Smooth muscle cell (in vitro differentiated cells): ENCODE measurements around the gene PRXL2B. TPM values are rescaled to one million over a fixed set of nuclear protein-coding genes. Genes with fewer than 3 reads are reported as not detected.

Experiments
- DNase-seq: peaks from one replicate; lab custom pipeline; 2025; ENCODE audit not compliant: unreplicated experiment; lab: John Stamatoyannopoulos, UW
- H2AFZ ChIP-seq: fragments of 200-600 bp; sonication (generic); 2 replicates; pipeline ENCODE4 v1.6.0; 2016; ENCODE audit warnings: antibody characterized with exemption, low read depth, mild to moderate bottlenecking
- H3F3A ChIP-seq: fragments of 200-600 bp; sonication (generic); 2 replicates; pipeline ENCODE4 v1.6.0; 2017; ENCODE audit warnings: antibody characterized with exemption, low read depth
- H3K27ac ChIP-seq: fragments of 200-600 bp; sonication (generic); 2 replicates; pipeline ENCODE4 v1.5.1; 2016; ENCODE audit warnings: low read depth, mild to moderate bottlenecking
- H3K27me3 ChIP-seq: fragments of 200-600 bp; sonication (generic); 2 replicates; pipeline ENCODE4 v1.6.1; 2016; ENCODE audit warnings: low read depth, mild to moderate bottlenecking
- H3K36me3 ChIP-seq: fragments of 200-600 bp; sonication (generic); 2 replicates; pipeline ENCODE4 v1.5.1; 2016; ENCODE audit warnings: low read depth
- H3K4me1 ChIP-seq: fragments of 200-600 bp; sonication (generic); 2 replicates; pipeline ENCODE4 v1.5.1; 2016; ENCODE audit warnings: low read depth
- H3K4me2 ChIP-seq: fragments of 200-600 bp; sonication (generic); 2 replicates; pipeline ENCODE4 v1.6.0; 2016; ENCODE audit warnings: mild to moderate bottlenecking
- H3K4me3 ChIP-seq: fragments of 200-600 bp; sonication (generic); 2 replicates; pipeline ENCODE4 v1.5.1; 2016; ENCODE audit warnings: mild to moderate bottlenecking
- H3K79me2 ChIP-seq: fragments of 200-600 bp; sonication (generic); 2 replicates; pipeline ENCODE4 v1.6.0; 2016; ENCODE audit warnings: low read depth, mild to moderate bottlenecking
- H3K9ac ChIP-seq: fragments of 200-600 bp; sonication (generic); 2 replicates; pipeline ENCODE4 v1.6.0; 2016; ENCODE audit warnings: low read depth
- H3K9me3 ChIP-seq: fragments of 200-600 bp; sonication (generic); replicated peaks from 2 replicates; pipeline ENCODE4 v1.5.1; 2016; ENCODE audit warnings: low read depth
- H4K20me1 ChIP-seq: fragments of 200-600 bp; sonication (generic); 2 replicates; pipeline ENCODE4 v1.6.0; 2016; ENCODE audit warnings: low read depth
- CTCF ChIP-seq: fragments of 200-600 bp; sonication (generic); IDR thresholded peaks from 2 replicates; pipeline ENCODE4 v1.5.1; 2017; ENCODE audit warnings: borderline replicate concordance, mild to moderate bottlenecking, antibody characterized with exemption; ENCODE audit not compliant: insufficient read depth, poor library complexity, severe bottlenecking
- WGBS: methylation state at CpG from one replicate; pipeline ENCODE4 v1.1.7; 2016; ENCODE audit warnings: low lambda C conversion rate; 5-methylcytosine and 5-hydroxymethylcytosine counted together
- polyA plus RNA-seq: library from polyadenylated mRNA; unstranded; fragments of >200 nt; fragmentation: Nextera tagmentation; extraction: Ambion mirVana; gene quantifications from 2 replicates; pipeline ENCODE4 v1.2.1, GENCODE V29; 2016
- total RNA-seq: library from RNA; depleted of rRNA; stranded (reverse); fragments of >200 nt; gene quantifications from 2 replicates; pipeline ENCODE4 v1.2.3, GENCODE V29; 2014

Gene PRXL2B
- total and polyA plus RNA-seq, 2 experiments from 2014 or later = 18.4 to 27.4 TPM

GRCh38 chr1:2631136-2632050, 44.8 kb downstream of the PRXL2B start:
- Histone ChIP-seq H3K79me2 (no peaks in the 10 kb centered on the region), H3K4me3 (no peak overlapping the region), H3K36me3 (no peaks in the 10 kb centered on the region), H3K27ac (no peak overlapping the region), H3K4me2 (no peak overlapping the region), H3F3A (no peaks in the 10 kb centered on the region), H3K9ac (no peak overlapping the region), H3K4me1 (no peaks in the 10 kb centered on the region), H3K27me3 (peaks cover 41% of the 10 kb centered on the region), H4K20me1 (no peaks in the 10 kb centered on the region), H2AFZ (no peak overlapping the region), H3K9me3 (no peaks in the 10 kb centered on the region)
- no peak for DNase-seq
- no peak for TF ChIP-seq CTCF
- WGBS = 88% methylated on average over 24 of the region's 24 CpGs

GRCh38 chr1:2632051-2632430, 45.5 kb downstream of the PRXL2B start:
- no peaks in the 10 kb centered on the region for H3K4me1 ChIP-seq
- no peak for TF ChIP-seq CTCF
- H3F3A ChIP-seq = no peaks in the 10 kb centered on the region
- H3K9me3 ChIP-seq = no peaks in the 10 kb centered on the region
- no peak overlapping the region for H3K9ac ChIP-seq
- peaks cover 34% of the 10 kb centered on the region for H3K27me3 ChIP-seq
- no peak overlapping the region for H3K27ac ChIP-seq
- H3K36me3 ChIP-seq = no peaks in the 10 kb centered on the region
- H4K20me1 ChIP-seq = no peaks in the 10 kb centered on the region
- H3K79me2 ChIP-seq = no peaks in the 10 kb centered on the region
- DNase-seq = no peak
- no peak overlapping the region for H2AFZ ChIP-seq
- 82% methylated on average over 5 of the region's 8 CpGs for WGBS
- no peak overlapping the region for H3K4me2 ChIP-seq
- H3K4me3 ChIP-seq = no peak overlapping the region

- H3K27ac ChIP-seq = no peak within 1 kb of the TSS
- DNase-seq = no peak
- H3K4me2 ChIP-seq = no peak within 1 kb of the TSS
- no peaks in the 10 kb centered on the region for H4K20me1 ChIP-seq
- TF ChIP-seq CTCF = no peak
- H3F3A ChIP-seq = no peaks in the 10 kb centered on the region
- H3K4me1 ChIP-seq = no peaks in the 10 kb centered on the region
- H2AFZ ChIP-seq = no peak within 1 kb of the TSS
- no peaks in the 10 kb centered on the region for H3K9me3 ChIP-seq
- H3K4me3 ChIP-seq = no peak within 1 kb of the TSS
- H3K9ac ChIP-seq = no peak within 1 kb of the TSS
- H3K27me3 ChIP-seq = peaks cover 27% of the 10 kb centered on the region
- H3K36me3 ChIP-seq = no peaks in the 10 kb centered on the region
- H3K79me2 ChIP-seq = no peaks in the 10 kb centered on the region
- WGBS = 76% methylated on average over 16 of the region's 16 CpGs
These were observed 46.2 kb downstream of the PRXL2B start, which contains the start of gene MMEL1 for GRCh38 chr1:2632561-2633361. TSS of gene MMEL1 (minus strand) at chr1:2633016. CDS start at chr1:2629484, 3,532 bp downstream.
